ENCODE data around the gene TRIM40. TPM values are rescaled to one million over a fixed set of nuclear protein-coding genes. Genes with fewer than 3 reads are reported as not detected.
A peak's percentile ranks its signal among the peaks of the same experiment; 100 is the strongest.

TRIM40 gene
- polyA plus RNA-seq, 2 of the 4 experiments (the other 2 are of a cell fraction) = 0.05 TPM

- no peak for TF ChIP-seq HOXB5 (CRISPR knock-in tag; IDR thresholded peaks at IDR 0.05)
- TF ChIP-seq CBX2 (IDR thresholded peaks at IDR 0.05; ENCODE audit: borderline replicate concordance, low read depth) = no peak
- no peak for TF ChIP-seq GATA3 (IDR thresholded peaks at IDR 0.05; ENCODE audit: borderline replicate concordance)
- no peak for TF ChIP-seq KDM5A (IDR thresholded peaks at IDR 0.05)
These were observed 48.1 kb upstream of the TRIM40 start (continued) for GRCh38 chr6:30087876-30088275.

- ATAC-seq = peak; percentile 53 to 74; a peak in 4 of 6 replicates
- ChIA-PET CTCF (interaction anchor here (1.2 to 7.1 kb wide), 3 partner anchors 11 to 77 kb away, joined by 3 to 43 read pairs (median 4); partner anchors contain the start of gene RNF39), POLR2A (no interaction called here)
- Histone ChIP-seq H3K4me1 (peaks cover 27% of the 10 kb centered on the region), H3K27ac (peak overlapping the region; percentile 13 to 68; a peak in 3 of 6 replicates), H3K4me2 (peak overlapping the region; percentile 35), H3K9me3 (no peaks in the 10 kb centered on the region), H3K4me3 (no peak overlapping the region)
- 35% methylated on average over 11 of the region's 11 CpGs for WGBS (ENCODE audit: missing lambda C conversion rate)
- peak; percentile 60; the same call in 1 of the 2 replicates for TF ChIP-seq E2F6 (IDR thresholded peaks at IDR 0.05; ENCODE audit: borderline replicate concordance, low read depth)
- peak; percentile 51; the same call in 1 of the 2 replicates for TF ChIP-seq MAX (IDR thresholded peaks at IDR 0.05)
- no peak for TF ChIP-seq FOXS1 (CRISPR knock-in tag; IDR thresholded peaks at IDR 0.05)
- DNase-seq (ENCODE audit: low read depth in 1 of 2, low spot score in 1 of 2) = peak in 1 of 2 experiments; percentile 48
- no peak for FAIRE-seq
These were observed 44.2 kb upstream of the TRIM40 start for GRCh38 chr6:30091577-30092381.

GRCh38 chr6:30092852-30093543 is 42.9 kb upstream of the TRIM40 start:
- H3K9me3 ChIP-seq = no peaks in the 10 kb centered on the region
- no peak for DNase-seq (ENCODE audit: low read depth in 1 of 2, low spot score in 1 of 2)
- no peak for TF ChIP-seq CHD2 (IDR thresholded peaks at IDR 0.05; ENCODE audit: low read length, partially characterized antibody)
- TF ChIP-seq GATA3 (IDR thresholded peaks at IDR 0.05; ENCODE audit: borderline replicate concordance) = no peak
- no peak for TF ChIP-seq NR3C1 (IDR thresholded peaks at IDR 0.05)
- no peak for TF ChIP-seq CTCF (IDR thresholded peaks at IDR 0.05)
- no peak for TF ChIP-seq MAZ (IDR thresholded peaks at IDR 0.05; ENCODE audit: borderline replicate concordance, low read depth, low read length)
- no peak for TF ChIP-seq EHMT2 (IDR thresholded peaks at IDR 0.05; ENCODE audit: low read depth)
- no peak for TF ChIP-seq BCL3 (IDR thresholded peaks at IDR 0.05)
- no peak for TF ChIP-seq TP53 (CRISPR knock-in tag; IDR thresholded peaks at IDR 0.05)
- TF ChIP-seq USF2 (IDR thresholded peaks at IDR 0.05) = no peak
- no peak overlapping the region for H3K27ac ChIP-seq
- CTCF ChIA-PET = interaction anchor here (1.2 to 7.1 kb wide), 3 partner anchors 10 to 75 kb away, joined by 4 to 43 read pairs (median 4); no protein-coding TSS in a partner anchor
- WGBS (ENCODE audit: missing lambda C conversion rate) = 55% methylated on average over 6 of the region's 6 CpGs
- no peak overlapping the region for H3K4me2 ChIP-seq
- peaks cover 27% of the 10 kb centered on the region for H3K4me1 ChIP-seq
- H3K4me3 ChIP-seq = no peak overlapping the region
- no peak for ATAC-seq
- no peak for FAIRE-seq
- POLR2A ChIA-PET = no interaction called here

Measured in A549 (cell line).